Peyer's patch (tissue), 4 donors: ENCODE results near the gene CAST.

ENCODE experiments used
- CTCF ChIP-seq, 6 experiments: fragments of 450-650 bp in 4 of 6; fragments of 200-600 bp in 2 of 6; sonication (generic) in 1 of 6; IDR thresholded peaks; one replicate each; pipeline ENCODE4 v1.5.1; 2017 to 2019; ENCODE audit warnings: antibody characterized with exemption in 6 of 6, mild to moderate bottlenecking in 3 of 6, moderate library complexity in 1 of 6
- POLR2A ChIP-seq, 2 donors: fragments of 450-650 bp; IDR thresholded peaks; one replicate each; pipeline ENCODE4 v1.5.1; 2017; ENCODE audit warnings: antibody characterized with exemption in 2 of 2, mild to moderate bottlenecking in 2 of 2, moderate library complexity in 2 of 2

- no peak for TF ChIP-seq CTCF (IDR thresholded peaks at IDR 0.05)
- TF ChIP-seq POLR2A (IDR thresholded peaks at IDR 0.05), result no peak
Observed at GRCh38 chr5:96699186-96699820, 37.1 kb downstream of the CAST start.
